GM18858 (cell line): ENCODE data around the gene SULT1C2.
"Not testable (repeated sequence)": the region's sequence is repeated elsewhere in the genome, so short reads cannot be mapped to it uniquely, and the experiment has no call there.

Experiments used
- ATAC-seq: cut with Tn5 transposase; IDR thresholded peaks from one replicate; pipeline ENCODE4 v1.9.1; 2021; ENCODE audit not compliant: unreplicated experiment

SULT1C2 gene

GRCh38 chr2:108348816-108349570 is 60.3 kb downstream of the SULT1C2 start:
- ATAC-seq, result no peak

GRCh38 chr2:108349571-108349928 is 60.9 kb downstream of the SULT1C2 start:
- no peak for ATAC-seq

DNA sequence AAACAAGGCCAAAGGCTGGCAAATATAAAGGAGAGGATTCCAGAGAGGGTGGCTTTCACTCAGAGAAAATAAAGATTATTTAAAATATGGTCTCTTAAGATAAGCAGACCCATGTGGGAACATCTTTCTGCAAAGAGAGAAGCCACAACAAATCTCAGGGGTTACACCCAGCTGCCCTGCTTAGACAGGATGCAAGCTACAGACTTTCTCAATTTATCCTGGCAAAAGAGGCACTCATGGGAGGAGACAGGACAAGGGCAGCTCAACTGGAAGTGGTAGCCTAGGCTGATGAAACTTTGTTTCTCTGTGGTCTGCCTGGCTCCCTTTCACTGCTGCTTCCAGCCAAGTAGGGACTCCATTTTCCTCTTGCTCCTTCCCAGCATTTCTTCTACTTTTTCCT is 63.2 kb downstream of the SULT1C2 start:
- no peak for ATAC-seq

GRCh38 chr2:108354136-108354535 is 65.4 kb downstream of the SULT1C2 start:
- no peak for ATAC-seq

- no peak for ATAC-seq
Measured at GRCh38 chr2:108355906-108356734, 67.4 kb downstream of the SULT1C2 start.

- ATAC-seq, result not testable (repeated sequence)
Measured at GRCh38 chr2:108359336-108359735, 70.6 kb downstream of the SULT1C2 start.
